Right atrium auricular region (tissue), 2 donors: ENCODE measurements around the gene DTX3L. TPM values are rescaled to one million over a fixed set of nuclear protein-coding genes. Genes with fewer than 3 reads are reported as not detected.

Experiments
- DNase-seq: peaks from one replicate; pipeline ENCODE4 v3.0.0-alpha.2; 2019; ENCODE audit warnings: low spot score
- H3K27ac ChIP-seq, 2 donors: fragments of 200-600 bp; sonication (generic); 1 replicate in 1 of 2; 2 replicates in 1 of 2; pipeline ENCODE4 v1.5.1; 2016 to 2019
- H3K27me3 ChIP-seq, 2 donors: fragments of 200-600 bp; sonication (generic); one replicate each; pipeline versions ENCODE4 v1.5.1 to v1.6.0; 2017 to 2019
- H3K36me3 ChIP-seq: fragments of 200-600 bp; sonication (generic); one replicate; pipeline ENCODE4 v1.5.1; 2016
- H3K4me1 ChIP-seq, 2 donors: fragments of 200-600 bp; sonication (generic); one replicate each; pipeline versions ENCODE4 v1.5.1 to v1.6.0; 2017 to 2019
- H3K4me3 ChIP-seq, 2 donors: fragments of 200-600 bp; sonication (generic); 1 replicate in 1 of 2; 2 replicates in 1 of 2; pipeline ENCODE4 v1.5.1; 2017 to 2019; ENCODE audit warnings: mild to moderate bottlenecking in 1 of 2, moderate library complexity in 1 of 2
- H3K9me3 ChIP-seq, 2 donors: fragments of 200-600 bp; sonication (generic); one replicate each; pipeline ENCODE4 v1.5.1; 2019
- total RNA-seq, 2 donors: library from RNA; depleted of rRNA; stranded (reverse); fragments of >200 nt; gene quantifications; one replicate each; pipeline ENCODE4 v1.1.0, GENCODE V29; 2016
- TF ChIP-seq, protein P1 (sequence below), 2 donors: fragments of 200-600 bp; sonication (generic); IDR thresholded peaks; one replicate each; pipeline ENCODE4 v1.5.1; 2019; ENCODE audit warnings: antibody characterized with exemption in 2 of 2

DTX3L gene
- total RNA-seq, 2 donors from 2014 or later: 8.6 to 12.1 TPM

DNA sequence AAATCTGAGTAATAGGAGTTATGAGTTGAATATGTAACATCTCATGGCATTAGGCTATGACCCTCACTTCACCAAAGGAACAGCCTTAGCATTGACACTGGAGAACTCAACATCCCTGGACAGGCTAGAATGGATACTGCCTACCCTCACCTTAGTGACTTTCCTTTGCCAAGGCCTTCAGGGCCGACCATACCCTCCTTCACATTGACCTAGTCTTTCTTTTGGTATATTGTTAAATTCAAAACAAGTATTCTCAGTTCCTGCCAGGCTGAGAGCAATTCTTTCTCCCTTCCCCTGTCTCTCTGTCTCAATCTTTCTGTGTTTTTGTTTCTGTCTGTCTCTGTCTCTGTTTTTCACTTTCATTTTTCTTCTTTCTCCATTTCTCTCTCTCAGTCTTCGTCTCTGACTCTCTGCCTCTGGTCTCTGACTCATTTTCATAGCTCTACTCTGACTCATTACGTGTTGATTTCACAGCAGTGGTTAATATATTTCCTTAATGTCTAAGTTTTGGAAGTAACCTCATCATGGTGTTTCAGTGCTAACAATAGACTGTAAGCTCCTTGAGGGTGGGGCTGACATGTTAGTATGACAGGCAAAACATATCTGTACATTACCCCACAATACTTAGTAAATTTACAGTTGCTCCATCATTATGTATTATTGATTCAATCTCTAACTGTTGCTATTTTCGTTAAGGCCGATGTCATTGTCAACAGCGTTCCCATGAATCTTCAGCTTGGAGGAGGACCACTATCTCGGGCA lies 45.8 kb downstream of the DTX3L start:
- DNase-seq: no peak
- no peaks in the 10 kb centered on the region for H3K27me3 ChIP-seq
- no peak overlapping the region for H3K4me3 ChIP-seq
- H3K4me1 ChIP-seq: no peaks in the 10 kb centered on the region
- H3K27ac ChIP-seq: no peak overlapping the region
- H3K36me3 ChIP-seq: no peaks in the 10 kb centered on the region
- H3K9me3 ChIP-seq: no peaks in the 10 kb centered on the region
- TF ChIP-seq, protein P1, sequence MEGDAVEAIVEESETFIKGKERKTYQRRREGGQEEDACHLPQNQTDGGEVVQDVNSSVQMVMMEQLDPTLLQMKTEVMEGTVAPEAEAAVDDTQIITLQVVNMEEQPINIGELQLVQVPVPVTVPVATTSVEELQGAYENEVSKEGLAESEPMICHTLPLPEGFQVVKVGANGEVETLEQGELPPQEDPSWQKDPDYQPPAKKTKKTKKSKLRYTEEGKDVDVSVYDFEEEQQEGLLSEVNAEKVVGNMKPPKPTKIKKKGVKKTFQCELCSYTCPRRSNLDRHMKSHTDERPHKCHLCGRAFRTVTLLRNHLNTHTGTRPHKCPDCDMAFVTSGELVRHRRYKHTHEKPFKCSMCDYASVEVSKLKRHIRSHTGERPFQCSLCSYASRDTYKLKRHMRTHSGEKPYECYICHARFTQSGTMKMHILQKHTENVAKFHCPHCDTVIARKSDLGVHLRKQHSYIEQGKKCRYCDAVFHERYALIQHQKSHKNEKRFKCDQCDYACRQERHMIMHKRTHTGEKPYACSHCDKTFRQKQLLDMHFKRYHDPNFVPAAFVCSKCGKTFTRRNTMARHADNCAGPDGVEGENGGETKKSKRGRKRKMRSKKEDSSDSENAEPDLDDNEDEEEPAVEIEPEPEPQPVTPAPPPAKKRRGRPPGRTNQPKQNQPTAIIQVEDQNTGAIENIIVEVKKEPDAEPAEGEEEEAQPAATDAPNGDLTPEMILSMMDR (IDR thresholded peaks at IDR 0.05): no peak

DNA sequence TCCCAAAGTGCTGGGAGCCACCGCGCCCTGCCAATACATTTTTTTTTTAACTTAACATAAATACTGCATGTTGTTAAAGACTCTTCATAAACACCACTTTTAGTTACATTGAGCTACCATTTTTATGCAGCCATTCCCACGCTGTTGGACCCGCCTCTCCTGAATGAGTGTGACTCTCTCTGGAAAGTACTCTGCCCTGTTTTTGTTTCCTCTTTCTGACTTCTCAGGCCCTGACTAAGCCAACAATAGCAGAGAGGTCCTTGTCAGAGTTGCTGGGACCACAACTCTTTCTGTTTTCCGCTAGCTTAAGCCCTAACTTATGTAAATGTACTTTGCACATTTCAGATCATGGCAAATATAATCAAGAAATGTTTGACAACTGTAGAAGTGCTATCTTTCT lies 48.6 kb downstream of the DTX3L start:
- Histone ChIP-seq H3K27me3 (no peaks in the 10 kb centered on the region), H3K36me3 (no peaks in the 10 kb centered on the region), H3K4me3 (no peak overlapping the region), H3K27ac (no peak overlapping the region), H3K9me3 (no peaks in the 10 kb centered on the region), H3K4me1 (no peaks in the 10 kb centered on the region)
- TF ChIP-seq, protein P1 (IDR thresholded peaks at IDR 0.05): no peak
- no peak for DNase-seq

DNA sequence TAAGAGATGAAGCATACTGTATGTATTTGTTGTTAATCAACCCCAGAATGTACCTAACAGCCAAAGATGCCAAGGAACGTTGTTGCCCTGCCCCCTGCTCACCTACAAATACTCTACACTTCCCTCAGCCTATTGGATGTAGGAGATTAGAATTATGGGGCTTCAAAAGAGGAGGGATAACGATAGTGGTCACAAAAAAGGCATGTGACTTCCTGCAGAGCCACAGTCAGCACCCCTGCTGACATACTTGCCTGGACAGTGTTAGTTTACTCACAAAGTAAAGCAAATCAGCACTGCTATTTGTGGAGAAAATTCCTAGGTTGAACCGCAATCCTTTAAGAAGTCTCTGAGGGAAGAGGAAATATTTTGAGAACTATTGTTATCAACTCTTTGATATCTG lies 51.2 kb downstream of the DTX3L start:
- TF ChIP-seq, protein P1 (IDR thresholded peaks at IDR 0.05): no peak
- Histone ChIP-seq H3K9me3 (no peaks in the 10 kb centered on the region), H3K4me3 (no peak overlapping the region), H3K36me3 (no peaks in the 10 kb centered on the region), H3K27ac (no peak overlapping the region), H3K27me3 (no peaks in the 10 kb centered on the region), H3K4me1 (no peaks in the 10 kb centered on the region)
- DNase-seq: no peak

DNA sequence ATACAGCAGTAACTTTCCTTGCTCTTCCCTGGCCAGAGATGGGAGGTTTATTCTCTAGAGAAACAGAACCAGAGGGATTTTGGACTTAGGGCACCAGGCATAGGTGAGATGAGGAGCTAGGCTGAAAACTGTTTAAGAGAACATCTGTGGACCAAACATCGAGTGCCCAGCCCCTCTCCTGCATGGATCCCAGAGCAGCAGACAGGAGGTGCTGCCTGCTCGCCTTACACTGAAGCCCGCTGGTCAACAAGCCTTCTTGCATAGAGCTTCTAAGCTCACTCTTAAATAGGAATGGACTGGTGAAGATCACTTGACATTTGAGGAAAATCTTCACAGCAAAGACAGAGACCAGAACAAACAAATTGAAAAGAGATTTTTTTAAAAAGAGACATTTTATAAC lies 54.5 kb downstream of the DTX3L start:
- Histone ChIP-seq H3K9me3 (no peaks in the 10 kb centered on the region), H3K4me3 (no peak overlapping the region), H3K4me1 (no peaks in the 10 kb centered on the region), H3K27me3 (no peaks in the 10 kb centered on the region), H3K27ac (no peak overlapping the region), H3K36me3 (no peaks in the 10 kb centered on the region)
- DNase-seq: no peak
- TF ChIP-seq, protein P1 (IDR thresholded peaks at IDR 0.05): no peak

DNA sequence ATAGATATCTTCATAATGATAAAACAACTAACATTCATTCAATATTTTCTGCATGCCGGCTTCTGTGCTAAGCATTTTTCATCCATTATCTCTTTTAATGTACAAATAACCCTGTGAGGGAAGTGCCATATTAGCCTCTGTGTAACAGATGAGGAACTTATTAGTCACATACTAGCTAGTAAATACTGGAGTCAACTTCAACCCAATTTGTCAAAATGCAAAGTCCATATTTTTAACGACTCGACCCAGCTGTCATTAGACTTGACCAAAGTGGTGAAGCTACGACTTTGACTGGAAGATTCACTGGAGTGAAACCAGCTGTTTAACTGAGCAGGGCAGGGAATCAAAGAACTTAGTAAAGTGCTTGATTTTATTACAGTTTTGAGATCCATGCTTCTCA lies 54.9 kb downstream of the DTX3L start:
- TF ChIP-seq, protein P1 (IDR thresholded peaks at IDR 0.05): no peak
- no peak for DNase-seq
- H3K27me3 ChIP-seq: no peaks in the 10 kb centered on the region
- H3K9me3 ChIP-seq: no peaks in the 10 kb centered on the region
- no peaks in the 10 kb centered on the region for H3K36me3 ChIP-seq
- H3K27ac ChIP-seq: no peak overlapping the region
- H3K4me3 ChIP-seq: no peak overlapping the region
- H3K4me1 ChIP-seq: no peaks in the 10 kb centered on the region

DNA sequence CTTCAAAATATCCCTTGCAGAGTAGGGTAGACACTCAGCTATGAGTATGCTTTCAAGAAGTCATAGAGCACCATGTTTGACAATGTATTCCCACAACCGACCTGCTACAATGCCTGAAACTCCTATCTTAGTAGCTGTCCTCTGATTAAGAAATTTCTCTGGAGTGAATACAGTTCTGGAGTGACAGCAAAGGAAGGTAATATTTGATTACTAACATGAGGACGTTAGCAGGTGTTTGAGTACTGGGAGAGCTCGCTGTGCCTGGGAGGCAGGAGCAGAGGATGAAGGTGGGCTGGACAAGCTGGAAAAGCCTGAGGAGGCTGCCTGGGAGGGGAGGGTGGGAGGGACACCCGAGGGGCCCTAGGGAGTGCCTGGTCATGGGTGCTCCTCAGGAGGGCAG lies 56.3 kb downstream of the DTX3L start:
- H3K27ac ChIP-seq: no peak overlapping the region
- no peaks in the 10 kb centered on the region for H3K9me3 ChIP-seq
- no peaks in the 10 kb centered on the region for H3K36me3 ChIP-seq
- DNase-seq: no peak
- H3K4me3 ChIP-seq: no peak overlapping the region
- TF ChIP-seq, protein P1 (IDR thresholded peaks at IDR 0.05): no peak
- no peaks in the 10 kb centered on the region for H3K4me1 ChIP-seq
- H3K27me3 ChIP-seq: no peaks in the 10 kb centered on the region
